Measurements from ENCODE around the gene GDNF. TPM values are rescaled to one million over a fixed set of nuclear protein-coding genes. Genes with fewer than 3 reads are reported as not detected.

GDNF gene
- total RNA-seq, 1 experiment from 2014 or later, result 0.85 TPM

DNA sequence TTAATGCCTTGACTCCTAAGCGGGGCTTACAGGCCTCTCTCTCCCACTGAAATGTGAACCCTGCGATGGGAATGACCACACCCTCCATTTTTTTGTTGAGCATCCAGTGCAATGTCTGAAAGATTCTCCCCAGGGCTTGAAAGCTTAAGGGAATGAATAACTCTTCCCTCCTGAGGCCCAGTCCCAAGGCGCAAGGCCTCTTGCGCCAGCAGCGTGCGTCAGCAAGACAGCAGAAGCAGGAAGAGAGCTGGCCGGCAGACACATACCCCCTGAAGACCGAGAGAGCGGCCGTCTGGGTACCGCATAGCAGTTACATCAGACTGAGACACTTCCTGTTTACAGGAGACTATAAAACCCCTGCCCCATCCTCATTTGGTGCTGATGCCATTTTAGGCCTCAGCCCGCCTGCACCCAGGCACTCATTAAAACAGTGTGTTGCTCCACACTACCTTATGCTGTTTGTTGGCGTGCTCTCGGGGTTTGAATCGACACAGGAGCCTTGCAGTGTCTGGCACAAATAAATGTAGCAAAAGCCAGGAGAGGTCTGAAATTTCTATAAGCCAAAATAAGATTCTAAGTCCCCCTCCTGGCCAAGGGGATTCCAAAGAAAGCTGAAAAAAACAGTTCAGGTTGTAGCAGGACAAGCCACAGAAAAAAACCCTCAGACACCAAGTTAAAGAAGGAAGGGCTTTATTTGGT is 62.3 kb downstream of the GDNF start:
- Histone ChIP-seq H3K9me3 (ENCODE audit: insufficient read depth, low read depth) (peaks cover 11% of the 10 kb centered on the region), H2AFZ (no peak overlapping the region), H3K79me2 (ENCODE audit: low read depth) (no peaks in the 10 kb centered on the region), H4K20me1 (ENCODE audit: insufficient read depth) (no peaks in the 10 kb centered on the region), H3F3A (ENCODE audit: insufficient read depth, low read depth) (no peaks in the 10 kb centered on the region), H3K9me2 (ENCODE audit: insufficient read depth) (no peaks in the 10 kb centered on the region), H3K4me2 (no peak overlapping the region), H3K36me3 (ENCODE audit: low read depth) (no peaks in the 10 kb centered on the region), H3K27ac (no peak overlapping the region), H3K4me1 (replicated peaks; ENCODE audit: insufficient read depth) (peaks cover under 1% of the 10 kb centered on the region; the same call in 1 of the 2 replicates), H3K27me3 (ENCODE audit: insufficient read depth, low read depth) (no peaks in the 10 kb centered on the region), H3K4me3 (no peak overlapping the region)
- ChIA-PET POLR2A (ENCODE audit: unreplicated experiment) (no interaction called here), CTCF (no interaction called here)
- no peak for DNase-seq
- BruUV-seq (replicated peaks), result no TSS peak
- intact Hi-C loops (cut with micrococcal nuclease; ENCODE audit: unreplicated experiment), result loop anchor here (10.0 kb wide), 1 partner anchor 417 kb away; no protein-coding TSS in a partner anchor
- TF ChIP-seq, protein P1, sequence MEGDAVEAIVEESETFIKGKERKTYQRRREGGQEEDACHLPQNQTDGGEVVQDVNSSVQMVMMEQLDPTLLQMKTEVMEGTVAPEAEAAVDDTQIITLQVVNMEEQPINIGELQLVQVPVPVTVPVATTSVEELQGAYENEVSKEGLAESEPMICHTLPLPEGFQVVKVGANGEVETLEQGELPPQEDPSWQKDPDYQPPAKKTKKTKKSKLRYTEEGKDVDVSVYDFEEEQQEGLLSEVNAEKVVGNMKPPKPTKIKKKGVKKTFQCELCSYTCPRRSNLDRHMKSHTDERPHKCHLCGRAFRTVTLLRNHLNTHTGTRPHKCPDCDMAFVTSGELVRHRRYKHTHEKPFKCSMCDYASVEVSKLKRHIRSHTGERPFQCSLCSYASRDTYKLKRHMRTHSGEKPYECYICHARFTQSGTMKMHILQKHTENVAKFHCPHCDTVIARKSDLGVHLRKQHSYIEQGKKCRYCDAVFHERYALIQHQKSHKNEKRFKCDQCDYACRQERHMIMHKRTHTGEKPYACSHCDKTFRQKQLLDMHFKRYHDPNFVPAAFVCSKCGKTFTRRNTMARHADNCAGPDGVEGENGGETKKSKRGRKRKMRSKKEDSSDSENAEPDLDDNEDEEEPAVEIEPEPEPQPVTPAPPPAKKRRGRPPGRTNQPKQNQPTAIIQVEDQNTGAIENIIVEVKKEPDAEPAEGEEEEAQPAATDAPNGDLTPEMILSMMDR (conservative IDR thresholded peaks at IDR 0.05), result no peak
- no peak for TF ChIP-seq EZH2 (IDR thresholded peaks at IDR 0.05; ENCODE audit: low read depth)

DNA sequence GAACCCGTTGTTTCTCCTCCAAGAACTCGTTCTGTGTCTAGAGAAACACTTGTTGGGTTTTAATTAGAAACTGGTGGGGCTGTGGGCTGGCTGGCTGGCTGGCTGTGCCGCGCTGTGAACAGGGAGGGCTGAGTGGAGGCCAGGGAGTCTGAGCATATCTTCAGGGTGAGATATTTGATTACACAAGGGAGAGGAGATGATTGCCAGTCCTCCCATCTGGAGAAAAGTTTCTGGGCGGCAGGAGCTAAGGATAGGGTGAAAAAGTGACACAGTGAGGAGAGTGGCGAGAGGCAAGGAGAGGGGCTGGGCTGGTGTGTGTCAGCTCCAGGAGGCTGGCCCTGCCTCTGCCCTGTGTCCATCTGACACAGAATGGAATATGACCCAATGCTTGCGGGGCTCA is 63.0 kb downstream of the GDNF start:
- ChIA-PET CTCF (no interaction called here), POLR2A (ENCODE audit: unreplicated experiment) (no interaction called here)
- Histone ChIP-seq H3K4me1 (replicated peaks; ENCODE audit: insufficient read depth) (peaks cover 8% of the 10 kb centered on the region), H3K36me3 (ENCODE audit: low read depth) (no peaks in the 10 kb centered on the region), H3K4me3 (no peak overlapping the region), H3K27me3 (ENCODE audit: insufficient read depth, low read depth) (no peaks in the 10 kb centered on the region), H4K20me1 (ENCODE audit: insufficient read depth) (no peaks in the 10 kb centered on the region), H3K9me2 (ENCODE audit: insufficient read depth) (no peaks in the 10 kb centered on the region), H3K27ac (no peak overlapping the region), H3K79me2 (ENCODE audit: low read depth) (no peaks in the 10 kb centered on the region), H2AFZ (no peak overlapping the region), H3K4me2 (no peak overlapping the region), H3F3A (ENCODE audit: insufficient read depth, low read depth) (peaks cover 2% of the 10 kb centered on the region; the same call in 1 of the 2 replicates), H3K9me3 (ENCODE audit: insufficient read depth, low read depth) (peaks cover 11% of the 10 kb centered on the region)
- TF ChIP-seq, protein P1 (conservative IDR thresholded peaks at IDR 0.05), result no peak
- no peak for TF ChIP-seq EZH2 (IDR thresholded peaks at IDR 0.05; ENCODE audit: low read depth)
- no TSS peak for BruUV-seq (replicated peaks)
- intact Hi-C loops (cut with micrococcal nuclease; ENCODE audit: unreplicated experiment), result loop anchor here (10.0 kb wide), 1 partner anchor 418 kb away; no protein-coding TSS in a partner anchor
- DNase-seq, result no peak

DNA sequence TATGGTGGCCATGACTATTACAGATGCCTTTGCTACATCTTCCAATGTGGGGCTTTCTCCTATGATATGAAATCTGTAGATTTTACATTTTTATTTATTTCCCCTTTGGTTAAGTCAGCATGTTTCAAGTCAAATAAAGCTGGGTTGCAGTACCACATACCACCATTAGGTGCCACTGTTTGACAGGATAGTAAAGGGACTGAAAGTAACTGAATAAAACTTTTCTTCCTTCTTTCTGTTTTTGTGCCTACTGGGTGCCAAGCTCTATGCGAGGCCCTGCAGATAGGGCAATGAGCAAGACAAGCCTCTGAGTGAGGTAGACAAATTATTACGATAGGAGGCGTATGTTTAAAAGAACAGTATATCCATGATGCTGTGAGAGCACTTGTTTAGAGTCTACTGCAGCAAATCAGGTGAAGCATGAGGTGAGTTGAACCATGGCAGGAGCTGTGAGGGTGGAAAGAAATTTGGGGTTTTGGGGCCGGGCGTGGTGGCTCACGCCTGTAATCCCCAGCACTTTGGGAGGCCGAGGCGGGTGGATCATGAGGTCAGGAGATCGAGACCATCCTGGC is 64.8 kb downstream of the GDNF start:
- Histone ChIP-seq H2AFZ (no peak overlapping the region), H3K4me2 (no peak overlapping the region), H3K4me1 (replicated peaks; ENCODE audit: insufficient read depth) (peaks cover 26% of the 10 kb centered on the region), H4K20me1 (ENCODE audit: insufficient read depth) (no peaks in the 10 kb centered on the region), H3K36me3 (ENCODE audit: low read depth) (no peaks in the 10 kb centered on the region), H3K9me2 (ENCODE audit: insufficient read depth) (no peaks in the 10 kb centered on the region), H3K79me2 (ENCODE audit: low read depth) (no peaks in the 10 kb centered on the region), H3K27ac (no peak overlapping the region), H3K27me3 (ENCODE audit: insufficient read depth, low read depth) (no peaks in the 10 kb centered on the region), H3F3A (ENCODE audit: insufficient read depth, low read depth) (peaks cover 17% of the 10 kb centered on the region; the same call in 1 of the 2 replicates), H3K9me3 (ENCODE audit: insufficient read depth, low read depth) (peaks cover 11% of the 10 kb centered on the region), H3K4me3 (no peak overlapping the region)
- no peak for DNase-seq
- POLR2A ChIA-PET (ENCODE audit: unreplicated experiment), result no interaction called here
- BruUV-seq (replicated peaks), result no TSS peak
- TF ChIP-seq, protein P1 (conservative IDR thresholded peaks at IDR 0.05), result peak; percentile 92
- no peak for TF ChIP-seq EZH2 (IDR thresholded peaks at IDR 0.05; ENCODE audit: low read depth)
- intact Hi-C loops (cut with micrococcal nuclease; ENCODE audit: unreplicated experiment), result loop anchor here (10.0 kb wide), 1 partner anchor 420 kb away; no protein-coding TSS in a partner anchor
- CTCF ChIA-PET, result no interaction called here
